SK-N-SH treated with all-trans-retinoic acid at 6 μM for 48 hours (cell line): ENCODE data around the gene SARS1.

Experiments
- ARNTL ChIP-seq: fragments of 450-650 bp; formaldehyde crosslinking; IDR thresholded peaks from 2 replicates; pipeline ENCODE4 v1.5.0; 2020; ENCODE audit warnings: low read depth, mild to moderate bottlenecking, moderate library complexity, borderline replicate concordance
- CREB5 ChIP-seq: fragments of 250-450 bp; sonication (Bioruptor Pico); IDR thresholded peaks from 2 replicates; pipeline ENCODE4 v1.5.1; 2020; ENCODE audit warnings: low read depth, mild to moderate bottlenecking, moderate library complexity
- CSDC2 ChIP-seq: fragments of 250-450 bp; sonication (Bioruptor Pico); IDR thresholded peaks from 2 replicates; pipeline ENCODE4 v1.5.0; 2020; ENCODE audit warnings: mild to moderate bottlenecking, moderate library complexity
- RARB ChIP-seq: fragments of 250-450 bp; sonication (Bioruptor Pico); IDR thresholded peaks from 2 replicates; pipeline ENCODE4 v1.8.0; 2021; ENCODE audit warnings: mild to moderate bottlenecking, moderate library complexity
- ZFP30 ChIP-seq: fragments of 450-650 bp; formaldehyde crosslinking; IDR thresholded peaks from 2 replicates; pipeline ENCODE4 v1.5.0; 2022; ENCODE audit warnings: mild to moderate bottlenecking, moderate library complexity

GRCh38 chr1:109262231-109263055 lies 48.7 kb downstream of the SARS1 start:
- TF ChIP-seq RARB (CRISPR knock-in tag), result no peak
- no peak for TF ChIP-seq CSDC2 (CRISPR knock-in tag)
- no peak for TF ChIP-seq ARNTL (CRISPR knock-in tag)
- TF ChIP-seq ZFP30 (CRISPR knock-in tag), result no peak
- TF ChIP-seq CREB5, result no peak
